NCI-H128 (cell line): Measurements from ENCODE around the gene FRMD1.
A peak's percentile ranks its signal among the peaks of the same experiment; 100 is the strongest.

Experiments used
- DNase-seq: peaks from one replicate; lab custom pipeline; 2025; ENCODE audit not compliant: unreplicated experiment; lab: John Stamatoyannopoulos, UW

Gene FRMD1

DNA sequence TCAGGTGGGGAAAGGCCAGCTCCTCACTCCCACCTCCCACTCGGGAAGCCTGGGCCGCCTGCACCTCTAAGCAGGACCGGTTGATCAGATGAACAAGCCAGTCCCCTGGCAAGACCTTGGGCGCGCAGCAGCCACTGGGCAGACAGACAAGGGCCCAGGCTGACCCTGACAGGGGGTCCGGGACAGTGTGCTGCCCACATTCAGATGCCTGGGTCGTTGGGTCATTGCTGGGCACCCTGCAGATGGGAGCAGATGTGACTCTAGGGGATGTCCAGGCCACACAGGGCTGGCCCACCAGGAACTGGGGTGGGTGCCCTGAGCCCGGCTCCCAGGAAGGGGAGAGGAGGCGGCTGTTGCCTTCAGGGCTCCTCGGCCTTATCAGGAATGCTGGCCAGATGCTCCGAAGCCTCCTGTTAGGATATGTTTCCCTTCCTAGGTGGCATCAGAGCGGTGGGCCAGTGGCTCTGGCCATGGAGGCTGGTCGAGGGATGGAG, 17.3 kb upstream of the FRMD1 start:
- no peak for DNase-seq

DNA sequence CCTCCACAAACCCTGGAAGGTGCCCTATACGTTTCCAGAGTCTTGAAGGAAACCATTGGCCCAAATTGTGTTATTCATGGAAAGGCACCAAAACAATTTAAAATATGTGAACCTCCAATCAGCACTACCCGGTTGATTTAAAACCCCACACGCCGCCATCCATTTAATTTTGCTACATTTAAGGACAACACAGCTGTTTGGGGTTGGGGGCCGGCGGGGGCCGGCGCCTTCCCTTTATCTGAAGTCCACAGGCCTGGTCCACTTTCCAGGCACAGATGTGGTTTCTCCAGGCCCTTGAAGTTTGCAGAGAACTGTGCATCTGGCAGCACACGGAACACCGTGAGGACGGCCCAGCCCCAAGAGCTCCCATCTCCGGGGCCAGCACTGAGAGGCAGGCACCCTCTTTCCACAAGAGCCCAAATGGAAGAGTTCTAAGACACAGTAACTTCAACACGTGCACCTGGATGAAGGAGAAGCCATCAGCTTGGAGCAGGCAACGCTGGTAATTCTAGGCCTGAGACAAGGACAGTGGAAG, 16.8 kb upstream of the FRMD1 start:
- no peak for DNase-seq

DNA sequence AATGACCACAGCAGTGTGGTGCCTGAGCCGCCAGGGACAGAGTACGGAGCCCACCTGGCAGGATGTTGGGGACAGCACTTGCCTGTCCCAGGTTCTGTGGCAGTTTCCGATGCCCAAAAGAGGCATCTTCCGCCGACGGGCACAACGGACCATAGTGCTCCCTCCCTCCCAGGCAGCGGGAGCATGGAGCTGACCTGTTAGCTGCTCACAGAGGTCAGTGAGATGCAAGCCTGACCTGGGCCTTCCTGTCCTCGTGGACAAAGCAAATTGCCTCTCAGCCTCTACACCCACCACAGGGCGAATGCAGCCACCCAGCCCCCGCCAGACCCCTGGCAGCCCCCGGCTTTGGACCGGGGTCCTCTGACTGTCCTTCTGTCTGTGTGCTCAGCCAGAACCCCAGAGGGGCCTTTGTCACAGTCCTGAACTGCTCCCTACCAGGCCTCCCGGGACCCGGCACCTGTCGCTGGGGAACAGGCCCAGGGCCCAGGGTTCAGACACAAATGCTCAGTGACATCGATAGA, 16.2 kb upstream of the FRMD1 start:
- DNase-seq = no peak

GRCh38 chr6:168093634-168094033, 14.6 kb upstream of the FRMD1 start:
- DNase-seq = no peak

GRCh38 chr6:168093071-168093505, 14.1 kb upstream of the FRMD1 start:
- DNase-seq = no peak

- DNase-seq = no peak
Measured at GRCh38 chr6:168092541-168092940, 13.5 kb upstream of the FRMD1 start.

DNA sequence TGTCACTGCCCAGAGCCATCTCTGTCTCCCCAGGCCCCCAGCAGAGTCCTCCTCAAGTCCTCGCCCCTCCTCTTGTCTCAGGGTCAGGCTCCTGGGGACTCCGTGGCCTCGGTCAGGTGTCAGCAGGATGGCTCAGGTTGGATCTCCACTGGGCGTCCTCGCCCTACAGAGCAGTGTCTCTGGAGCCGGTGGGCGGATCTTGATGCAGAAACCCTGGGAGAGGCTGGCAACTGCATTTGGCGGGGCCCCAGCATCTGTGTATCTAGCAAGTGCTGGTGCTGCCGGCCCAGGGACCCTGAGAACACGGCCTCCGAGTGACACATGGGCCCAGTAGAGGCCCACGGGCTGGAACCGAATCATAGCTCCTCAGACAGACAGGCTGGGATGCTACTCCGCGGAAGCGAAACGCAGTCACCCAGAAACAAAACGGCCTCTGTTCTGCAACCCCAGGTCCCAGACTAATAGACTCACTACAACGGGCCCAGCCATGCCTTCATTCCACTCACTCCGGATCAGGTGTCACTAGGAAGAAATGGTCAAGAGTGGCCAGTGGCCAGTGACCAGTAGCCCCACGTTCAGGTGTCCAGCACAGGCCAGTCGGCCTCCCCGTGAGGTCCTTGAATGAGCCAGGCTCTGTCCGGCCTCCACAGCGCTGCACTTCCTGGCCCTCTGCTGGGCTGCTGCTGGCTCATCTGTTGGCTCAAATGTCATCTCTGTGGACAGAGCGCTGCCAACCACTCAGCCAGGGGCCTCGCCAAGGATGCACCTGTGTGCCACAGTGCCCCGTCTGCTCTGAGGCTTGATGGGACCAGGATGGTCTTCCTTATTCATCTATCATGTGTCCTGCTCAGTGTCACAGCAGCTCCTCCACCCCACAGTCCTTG, 12.6 kb upstream of the FRMD1 start:
- DNase-seq = no peak

- no peak for DNase-seq
Measured at GRCh38 chr6:168090706-168091105, 11.7 kb upstream of the FRMD1 start.

GRCh38 chr6:168090064-168090690, 11.2 kb upstream of the FRMD1 start:
- DNase-seq = no peak

DNA sequence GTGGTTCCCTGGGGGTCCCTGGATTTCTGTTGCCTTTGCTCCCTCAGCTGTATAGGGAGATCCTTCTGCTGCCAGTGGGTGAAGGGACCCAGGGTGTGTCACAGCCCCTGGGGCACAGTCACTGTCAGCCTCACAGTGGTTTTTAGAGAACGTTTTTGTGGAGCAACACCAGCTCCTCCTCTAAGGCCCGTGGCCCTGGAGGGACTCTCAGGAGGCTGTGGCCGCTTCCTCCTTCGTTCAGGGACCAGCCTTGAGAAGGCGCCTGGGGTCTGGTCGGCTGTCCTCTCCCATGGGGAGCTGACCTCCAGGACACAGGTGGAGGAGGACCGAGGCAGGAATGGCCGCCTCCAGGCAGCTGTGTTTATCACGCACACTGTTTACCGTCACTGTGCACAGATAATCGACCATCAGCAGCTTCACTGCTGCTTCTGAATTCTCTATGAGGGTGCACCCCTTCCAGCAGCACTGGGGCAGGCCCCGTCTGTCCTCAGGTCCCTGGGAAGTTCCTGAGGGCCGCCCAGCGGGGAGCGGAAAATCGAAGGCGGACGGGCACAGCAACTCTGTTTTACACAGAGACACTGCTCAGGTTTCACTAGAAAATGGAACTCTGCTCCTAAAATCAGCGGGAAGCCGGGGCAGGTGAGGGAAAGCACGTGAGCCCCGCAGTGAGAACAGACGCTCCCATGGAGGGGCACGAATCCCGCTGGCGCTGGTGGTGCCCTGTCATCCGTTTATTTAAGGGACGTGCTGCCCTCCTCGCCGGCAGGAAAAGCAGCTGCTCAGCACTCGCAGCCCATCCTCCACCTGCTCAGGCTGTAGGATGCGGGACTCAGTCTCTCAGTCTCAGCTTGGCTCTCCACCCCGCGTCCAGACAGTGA, 10.4 kb upstream of the FRMD1 start:
- DNase-seq = peak; percentile 84

- peak; percentile 54 for DNase-seq
Measured at GRCh38 chr6:168088161-168089053, 9.4 kb upstream of the FRMD1 start.

DNA sequence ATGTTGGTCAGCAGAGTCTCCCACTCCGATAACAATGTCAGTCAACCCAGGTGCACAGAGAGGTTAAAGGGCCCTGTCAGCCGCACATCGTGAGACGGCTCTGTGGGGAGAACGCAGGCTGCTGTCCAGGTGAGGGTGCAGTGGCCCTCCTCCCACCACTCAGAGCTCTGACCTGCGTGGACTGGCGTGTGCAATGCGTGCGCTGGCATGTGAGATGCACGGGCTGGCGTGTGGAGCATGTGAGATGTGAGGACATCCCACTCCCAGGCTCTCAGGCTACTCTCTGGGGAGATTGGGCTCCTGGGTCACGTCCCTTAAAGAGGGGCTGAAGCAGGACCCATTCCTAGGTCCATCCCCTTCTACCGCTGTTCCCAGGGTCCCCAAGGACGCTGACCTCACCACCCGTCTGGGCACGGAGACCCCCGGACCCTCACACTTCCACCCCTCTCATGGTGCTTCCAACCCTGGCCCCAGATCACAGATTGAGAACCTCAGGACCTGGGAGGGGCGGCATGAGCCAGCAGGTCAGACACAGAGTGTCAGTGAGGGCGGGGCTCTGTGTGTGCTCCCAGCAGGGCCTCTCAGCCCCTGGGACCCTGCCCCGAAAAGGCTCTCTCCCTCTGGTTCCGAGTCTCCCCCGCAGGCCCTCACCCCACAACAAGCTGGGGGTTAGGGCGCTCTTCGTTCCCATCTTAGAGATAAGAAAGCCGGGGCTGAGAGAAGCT, 8.6 kb upstream of the FRMD1 start:
- no peak for DNase-seq

DNA sequence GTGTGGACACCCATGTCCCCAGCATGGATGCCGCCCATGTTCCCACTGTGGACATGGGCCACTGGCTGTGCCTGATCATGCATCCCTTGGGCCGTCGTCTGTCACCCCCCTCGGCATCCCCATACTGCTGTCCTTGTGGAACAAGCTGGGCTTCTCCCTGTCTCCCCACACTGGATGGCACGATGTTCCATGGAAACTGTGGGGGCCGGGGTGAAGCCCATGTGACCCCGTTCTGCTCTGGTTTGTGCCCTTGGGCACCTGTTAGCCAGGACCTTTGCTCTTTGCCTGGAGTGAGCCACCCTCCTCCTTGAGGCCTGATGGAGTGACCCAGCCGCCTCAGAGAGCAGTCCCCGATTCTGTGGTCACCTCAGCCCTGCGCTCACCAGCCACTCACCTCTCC, 7.6 kb upstream of the FRMD1 start:
- no peak for DNase-seq

- no peak for DNase-seq
Measured at GRCh38 chr6:168086066-168086465, 7.1 kb upstream of the FRMD1 start.

- no peak for DNase-seq
Measured at GRCh38 chr6:168084465-168085160, 5.6 kb upstream of the FRMD1 start.

GRCh38 chr6:168083514-168083885, 4.5 kb upstream of the FRMD1 start:
- no peak for DNase-seq

GRCh38 chr6:168082860-168083513, 4.0 kb upstream of the FRMD1 start:
- no peak for DNase-seq
